ENCODE measurements around the gene KRTAP2-4. TPM values are rescaled to one million over a fixed set of nuclear protein-coding genes. Genes with fewer than 3 reads are reported as not detected.

The KRTAP2-4 gene
- polyA plus RNA-seq, 3 donors: not detected

DNA sequence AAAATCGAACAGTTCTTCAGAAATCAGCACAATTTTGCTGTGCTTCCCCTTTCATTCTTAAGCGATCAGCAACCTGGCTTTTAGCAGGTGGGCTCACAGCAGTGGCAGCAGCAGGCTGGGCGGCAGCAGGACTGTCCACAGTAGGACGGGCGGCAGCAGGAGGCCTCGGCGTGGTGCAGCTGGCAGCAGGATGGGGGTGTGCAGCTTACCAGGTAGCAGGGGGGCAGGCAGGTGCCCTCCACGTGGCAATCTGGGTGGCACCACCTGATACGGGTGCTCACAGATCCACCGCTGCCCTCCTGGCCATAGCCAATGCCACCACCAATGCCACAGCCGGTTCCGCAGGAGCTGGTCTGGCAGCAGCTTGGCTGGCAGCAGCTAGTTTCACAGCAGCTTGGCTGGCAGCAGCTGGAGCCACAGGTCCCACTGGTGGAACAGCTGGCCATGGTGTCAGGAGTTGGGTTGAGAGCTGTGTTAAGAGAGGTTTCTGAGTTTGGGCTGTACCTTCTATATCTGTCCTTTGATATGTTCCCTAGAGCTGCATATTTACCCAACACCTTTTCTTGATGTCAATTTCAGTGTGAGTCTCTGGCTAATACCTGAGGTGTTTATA is 35.9 kb downstream of the KRTAP2-4 start, which contains the start of gene KRTAP1-4:
Gene KRTAP1-4, minus strand, starts transcription at position 563 of the 613 bp plus-strand sequence. Its CDS starts 117 bp downstream, at position 446.
- Histone ChIP-seq H3K27ac (ENCODE audit: low read depth in 1 of 2, low read length in 2 of 2) (no peak within 1 kb of the TSS), H3K4me2 (replicated peaks; ENCODE audit: extremely low read depth, low read length, poor library complexity, severe bottlenecking) (no peak within 1 kb of the TSS), H4K20me1 (ENCODE audit: insufficient read depth, low read length) (no peaks in the 10 kb centered on the region), H3K79me2 (ENCODE audit: insufficient read depth, low read length) (no peaks in the 10 kb centered on the region), H3K4me3 (replicated peaks in 1 of 3; ENCODE audit: low read depth in 2 of 3, low read length in 3 of 3) (no peak within 1 kb of the TSS), H3K4me1 (ENCODE audit: control insufficient read depth in 1 of 2, insufficient read depth in 2 of 2, low read length in 2 of 2) (no peaks in the 10 kb centered on the region), H3K9ac (ENCODE audit: insufficient read depth, low read length, poor library complexity, severe bottlenecking) (no peak within 1 kb of the TSS), H3K9me3 (replicated peaks in 1 of 2; ENCODE audit: control insufficient read depth in 1 of 2, insufficient read depth in 1 of 2, low read length in 2 of 2) (no peaks in the 10 kb centered on the region), H2AFZ (ENCODE audit: insufficient read depth, low read depth, low read length, poor library complexity, severe bottlenecking) (no peak within 1 kb of the TSS), H3K27me3 (ENCODE audit: control insufficient read depth in 2 of 2, insufficient read depth in 2 of 2, low read length in 2 of 2) (no peaks in the 10 kb centered on the region), H3K36me3 (replicated peaks in 1 of 2; ENCODE audit: control insufficient read depth in 1 of 2, insufficient read depth in 2 of 2, low read length in 2 of 2) (no peaks in the 10 kb centered on the region)
- peaks cover 0 to 1% (median 0%) of the 10 kb centered on the region in 7 donors for H3K9me3 Mint-ChIP-seq
- DNase-seq: no peak
- no peak within 1 kb of the TSS for H3K4me3 Mint-ChIP-seq
- H3K27ac Mint-ChIP-seq: no peak within 1 kb of the TSS
- TF ChIP-seq, protein P1, sequence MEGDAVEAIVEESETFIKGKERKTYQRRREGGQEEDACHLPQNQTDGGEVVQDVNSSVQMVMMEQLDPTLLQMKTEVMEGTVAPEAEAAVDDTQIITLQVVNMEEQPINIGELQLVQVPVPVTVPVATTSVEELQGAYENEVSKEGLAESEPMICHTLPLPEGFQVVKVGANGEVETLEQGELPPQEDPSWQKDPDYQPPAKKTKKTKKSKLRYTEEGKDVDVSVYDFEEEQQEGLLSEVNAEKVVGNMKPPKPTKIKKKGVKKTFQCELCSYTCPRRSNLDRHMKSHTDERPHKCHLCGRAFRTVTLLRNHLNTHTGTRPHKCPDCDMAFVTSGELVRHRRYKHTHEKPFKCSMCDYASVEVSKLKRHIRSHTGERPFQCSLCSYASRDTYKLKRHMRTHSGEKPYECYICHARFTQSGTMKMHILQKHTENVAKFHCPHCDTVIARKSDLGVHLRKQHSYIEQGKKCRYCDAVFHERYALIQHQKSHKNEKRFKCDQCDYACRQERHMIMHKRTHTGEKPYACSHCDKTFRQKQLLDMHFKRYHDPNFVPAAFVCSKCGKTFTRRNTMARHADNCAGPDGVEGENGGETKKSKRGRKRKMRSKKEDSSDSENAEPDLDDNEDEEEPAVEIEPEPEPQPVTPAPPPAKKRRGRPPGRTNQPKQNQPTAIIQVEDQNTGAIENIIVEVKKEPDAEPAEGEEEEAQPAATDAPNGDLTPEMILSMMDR (IDR thresholded peaks at IDR 0.05): no peak
- H3K36me3 Mint-ChIP-seq: no peaks in the 10 kb centered on the region
- WGBS (ENCODE audit: insufficient coverage): 82% methylated on average over 10 of the region's 12 CpGs
- peaks cover 1 to 9% (median 5%) of the 10 kb centered on the region in 3 donors for H3K27me3 Mint-ChIP-seq (ENCODE audit: low read depth in 3 of 3)
- no peaks in the 10 kb centered on the region for H3K4me1 Mint-ChIP-seq
- intact Hi-C loops (cut with micrococcal nuclease): no loop called here

DNA sequence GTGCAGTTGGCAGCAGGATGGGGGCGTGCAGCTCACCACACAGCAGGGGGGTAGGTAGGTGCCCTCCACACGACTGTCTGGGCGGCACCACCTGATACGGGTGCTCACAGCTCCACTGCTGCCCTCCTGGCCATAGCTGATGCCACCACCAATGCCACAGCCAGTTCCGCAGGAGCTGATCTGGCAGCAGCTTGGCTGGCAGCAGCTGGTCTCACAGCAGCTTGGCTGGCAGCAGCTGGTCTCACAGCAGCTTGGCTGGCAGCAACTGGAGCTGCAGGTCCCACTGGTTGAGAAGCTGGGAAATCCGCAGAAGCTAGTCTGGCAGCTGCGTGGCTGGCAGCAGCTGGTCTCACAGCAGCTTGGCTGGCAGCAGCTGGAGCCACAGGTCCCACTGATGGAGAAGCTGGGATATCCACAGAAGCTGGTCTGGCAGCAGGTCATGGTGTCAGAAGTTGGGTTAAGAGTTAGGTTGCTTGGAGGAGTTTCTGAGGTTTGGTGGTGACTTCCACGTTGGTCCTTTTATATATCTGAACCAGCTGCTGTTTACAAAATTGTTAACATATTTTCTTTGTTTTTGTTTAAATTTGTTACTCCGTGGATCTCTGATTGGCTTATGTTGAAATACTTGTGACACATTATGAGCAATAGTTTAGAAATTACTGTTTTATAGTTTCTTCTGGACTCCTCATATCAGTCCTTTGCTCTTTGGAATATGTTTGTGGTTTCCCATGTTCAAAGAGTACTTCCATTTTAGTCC is 38.8 kb downstream of the KRTAP2-4 start, which contains the start of gene KRTAP1-5:
Gene KRTAP1-5, minus strand, starts transcription at position 494 of the 757 bp plus-strand sequence. Its CDS starts 53 bp downstream, at position 441.
- H3K9me3 Mint-ChIP-seq: peaks cover 0 to 3% (median 0%) of the 10 kb centered on the region in 7 donors
- WGBS (ENCODE audit: insufficient coverage): 93% methylated on average over 7 of the region's 9 CpGs
- no peaks in the 10 kb centered on the region for H3K79me2 ChIP-seq (ENCODE audit: insufficient read depth, low read length)
- TF ChIP-seq, protein P1 (IDR thresholded peaks at IDR 0.05): no peak
- H3K9ac ChIP-seq (ENCODE audit: insufficient read depth, low read length, poor library complexity, severe bottlenecking): no peak within 1 kb of the TSS
- no peak within 1 kb of the TSS for H3K4me3 ChIP-seq (replicated peaks in 1 of 3; ENCODE audit: low read depth in 2 of 3, low read length in 3 of 3)
- no peak within 1 kb of the TSS for H3K27ac ChIP-seq (ENCODE audit: low read depth in 1 of 2, low read length in 2 of 2)
- H2AFZ ChIP-seq (ENCODE audit: insufficient read depth, low read depth, low read length, poor library complexity, severe bottlenecking): no peak within 1 kb of the TSS
- H3K36me3 ChIP-seq (replicated peaks in 1 of 2; ENCODE audit: control insufficient read depth in 1 of 2, insufficient read depth in 2 of 2, low read length in 2 of 2): no peaks in the 10 kb centered on the region
- no peak within 1 kb of the TSS for H3K4me2 ChIP-seq (replicated peaks; ENCODE audit: extremely low read depth, low read length, poor library complexity, severe bottlenecking)
- no peaks in the 10 kb centered on the region for H3K4me1 Mint-ChIP-seq
- no peak within 1 kb of the TSS for H3K27ac Mint-ChIP-seq
- H3K9me3 ChIP-seq (replicated peaks in 1 of 2; ENCODE audit: control insufficient read depth in 1 of 2, insufficient read depth in 1 of 2, low read length in 2 of 2): no peaks in the 10 kb centered on the region
- intact Hi-C loops (cut with micrococcal nuclease): no loop called here
- H3K36me3 Mint-ChIP-seq: no peaks in the 10 kb centered on the region
- H3K4me1 ChIP-seq (ENCODE audit: control insufficient read depth in 1 of 2, insufficient read depth in 2 of 2, low read length in 2 of 2): no peaks in the 10 kb centered on the region
- peaks cover 1 to 7% (median 3%) of the 10 kb centered on the region in 3 donors for H3K27me3 Mint-ChIP-seq (ENCODE audit: low read depth in 3 of 3)
- H3K27me3 ChIP-seq (ENCODE audit: control insufficient read depth in 2 of 2, insufficient read depth in 2 of 2, low read length in 2 of 2): no peaks in the 10 kb centered on the region
- no peak within 1 kb of the TSS for H3K4me3 Mint-ChIP-seq
- H4K20me1 ChIP-seq (ENCODE audit: insufficient read depth, low read length): no peaks in the 10 kb centered on the region
- DNase-seq: no peak
